GM19035 (cell line): Measurements from ENCODE around the gene GXYLT1.
"Not testable (repeated sequence)": the region's sequence is repeated elsewhere in the genome, so short reads cannot be mapped to it uniquely, and the experiment has no call there.

Experiments
- ATAC-seq: cut with Tn5 transposase; IDR thresholded peaks from one replicate; pipeline ENCODE4 v1.9.1; 2021; ENCODE audit not compliant: unreplicated experiment

GXYLT1 gene

DNA sequence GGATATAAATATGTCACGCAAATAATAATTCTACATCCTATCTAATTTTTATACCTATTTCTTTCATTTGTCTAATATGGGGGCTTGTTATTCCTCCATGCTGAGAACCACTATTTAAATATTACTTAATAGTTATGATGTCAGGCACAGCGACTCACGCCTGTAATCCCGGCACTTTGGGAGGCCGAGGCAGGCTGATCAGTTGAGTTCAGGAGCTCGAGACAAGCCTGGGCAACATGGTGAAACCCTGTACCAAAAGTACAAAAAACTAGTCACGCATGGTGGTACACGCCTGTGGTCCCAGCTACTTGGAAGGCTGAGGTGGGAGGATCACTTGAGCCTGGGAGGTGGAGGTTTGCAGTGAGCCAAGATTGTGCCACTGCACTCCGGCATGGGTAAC is 45.2 kb downstream of the GXYLT1 start:
- ATAC-seq = no peak

DNA sequence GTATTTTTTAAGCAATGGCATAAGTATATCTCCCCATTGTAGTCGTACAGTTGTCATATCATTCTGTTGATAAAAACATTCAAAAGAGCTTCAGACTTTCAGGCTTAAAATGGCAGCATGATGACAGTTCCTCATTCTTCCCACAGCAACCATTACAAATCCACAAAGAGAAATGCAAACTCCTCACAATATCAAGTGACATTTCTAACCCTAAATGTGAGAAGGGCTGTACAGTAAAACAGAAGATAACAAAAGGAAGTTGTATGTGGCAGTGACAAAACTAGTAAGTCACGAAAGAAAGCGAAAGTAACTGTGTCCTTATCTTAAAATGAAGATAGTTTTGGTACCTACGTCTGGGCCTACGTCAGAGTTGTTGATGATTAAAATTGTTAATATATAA is 46.7 kb downstream of the GXYLT1 start:
- peak; percentile 94 for ATAC-seq

DNA sequence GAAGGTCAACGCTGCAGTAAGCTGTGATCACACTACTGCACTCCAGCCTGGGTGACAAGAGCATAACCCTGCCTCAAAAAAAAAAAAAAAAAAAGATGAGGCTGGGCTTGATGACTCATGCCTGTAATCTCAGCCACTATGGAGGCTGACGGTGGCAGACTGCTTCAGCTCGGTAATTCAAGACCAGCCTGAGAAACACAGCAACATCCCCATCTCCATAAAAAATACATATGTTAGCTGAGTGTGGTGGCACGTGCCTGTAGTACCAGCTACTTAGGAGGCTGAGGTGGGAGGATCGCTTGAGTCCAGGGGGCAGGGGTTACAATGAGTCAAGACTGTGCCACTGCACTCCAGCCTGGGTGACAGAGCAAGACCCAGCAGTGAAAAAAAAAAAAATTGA is 50.4 kb downstream of the GXYLT1 start:
- no peak for ATAC-seq

DNA sequence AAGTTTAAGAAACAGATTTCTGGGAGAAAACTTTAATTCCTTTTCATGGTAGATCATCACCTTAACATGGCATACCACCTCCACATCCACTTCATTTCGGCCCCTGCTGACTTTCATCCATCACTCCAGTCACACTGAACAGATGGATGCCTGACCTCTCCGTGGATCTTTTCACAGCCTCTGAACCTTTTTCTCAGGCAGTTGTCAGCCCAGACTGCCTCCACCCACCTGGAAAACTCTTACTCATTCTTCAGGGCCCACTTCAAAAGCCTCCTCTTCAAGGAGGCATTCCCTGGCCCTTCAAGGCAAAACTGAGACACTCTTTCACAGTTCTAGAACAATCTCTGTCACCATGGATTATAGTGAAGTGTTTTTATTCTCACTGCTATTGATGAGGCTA is 52.9 kb downstream of the GXYLT1 start:
- no peak for ATAC-seq

DNA sequence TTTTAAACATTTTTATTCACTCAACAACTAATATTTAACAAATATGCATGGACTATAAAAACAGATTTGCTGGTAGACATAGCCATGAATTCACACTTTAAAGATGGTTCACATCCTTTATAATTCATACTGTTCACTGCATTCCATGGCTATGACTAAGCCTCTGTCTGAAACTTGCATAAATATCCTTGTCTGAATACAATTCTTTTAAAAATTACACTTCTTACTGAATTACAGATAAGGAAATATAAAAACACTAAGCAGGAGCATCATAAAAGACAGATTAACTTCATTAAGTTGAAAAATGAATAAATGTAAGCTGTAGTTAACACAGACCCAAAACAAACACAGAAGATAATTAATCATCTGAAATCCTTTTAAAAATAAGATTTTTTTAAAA is 53.8 kb downstream of the GXYLT1 start:
- ATAC-seq = no peak

DNA sequence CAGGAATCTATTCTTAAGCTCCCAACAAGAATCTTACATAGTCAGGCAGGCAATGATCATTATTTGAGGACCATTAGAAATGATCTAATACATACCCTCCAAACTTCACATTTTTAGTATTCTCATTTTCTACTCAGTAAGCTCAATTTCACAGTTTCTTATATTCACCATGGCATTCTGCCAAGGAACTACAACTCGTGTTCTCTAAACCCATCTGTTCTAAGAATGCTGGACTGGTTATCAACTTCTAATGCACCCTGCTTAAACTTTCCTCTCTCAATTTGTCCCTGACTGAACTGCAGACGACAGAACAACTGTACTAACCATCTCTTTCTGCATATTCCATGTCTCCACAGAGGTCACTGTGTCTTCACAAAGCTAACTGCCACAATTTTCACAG is 58.6 kb downstream of the GXYLT1 start:
- no peak for ATAC-seq

DNA sequence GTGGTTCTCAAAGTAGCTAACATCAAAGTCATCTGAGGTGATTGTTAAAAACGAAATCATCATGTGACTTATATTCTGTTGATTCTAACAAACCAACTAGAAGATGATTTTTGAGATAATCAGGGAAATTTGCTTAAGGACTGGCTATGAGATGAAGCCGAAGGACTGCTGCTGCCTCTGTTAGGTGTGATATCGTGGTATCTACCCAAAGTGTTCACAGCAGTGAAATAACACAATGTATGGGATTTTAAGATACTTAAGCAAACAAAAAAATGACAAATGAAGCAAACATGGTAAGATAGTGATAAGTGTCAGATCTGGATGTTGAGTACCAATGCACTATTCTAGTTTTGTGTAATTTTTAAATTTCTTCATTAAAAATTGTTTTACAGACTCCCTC is 59.1 kb downstream of the GXYLT1 start:
- no peak for ATAC-seq

DNA sequence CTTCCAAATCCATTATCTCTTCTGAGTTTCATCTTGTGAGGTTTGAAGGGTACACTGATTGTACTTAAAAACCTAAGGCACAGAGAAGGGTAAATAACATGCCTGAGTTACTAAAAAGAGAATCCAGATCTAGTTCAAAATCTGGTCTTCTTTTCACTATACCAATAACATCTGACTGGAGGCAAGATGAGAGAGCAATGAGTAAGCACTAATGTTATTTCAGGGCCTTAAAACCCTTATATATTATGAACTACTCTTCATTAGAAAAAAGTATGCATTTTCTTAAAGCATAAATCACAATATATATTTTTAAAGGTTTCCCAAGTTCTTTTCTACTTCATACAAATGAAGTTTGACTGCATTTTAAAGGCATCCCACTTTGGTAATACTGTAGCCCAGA is 60.2 kb downstream of the GXYLT1 start:
- ATAC-seq = no peak

DNA sequence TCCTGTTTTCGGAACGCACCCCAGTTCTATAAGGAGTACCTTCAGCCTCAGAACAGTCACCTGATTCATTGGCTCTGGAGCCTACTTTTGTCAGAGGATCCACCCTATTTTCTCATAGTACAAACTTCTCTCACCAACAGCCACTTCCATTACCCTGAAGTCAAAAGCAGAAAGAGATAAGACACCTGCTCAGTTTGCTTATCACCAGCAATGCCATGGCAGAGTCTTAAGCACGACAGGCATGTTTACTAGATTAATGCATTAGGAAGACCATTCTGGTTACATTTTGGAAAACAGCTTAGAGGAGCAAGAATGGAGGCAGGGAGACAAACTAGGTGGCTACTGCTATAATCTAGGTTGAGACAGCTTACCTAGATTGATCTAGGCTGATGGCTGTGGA is 67.7 kb downstream of the GXYLT1 start:
- ATAC-seq = no peak

DNA sequence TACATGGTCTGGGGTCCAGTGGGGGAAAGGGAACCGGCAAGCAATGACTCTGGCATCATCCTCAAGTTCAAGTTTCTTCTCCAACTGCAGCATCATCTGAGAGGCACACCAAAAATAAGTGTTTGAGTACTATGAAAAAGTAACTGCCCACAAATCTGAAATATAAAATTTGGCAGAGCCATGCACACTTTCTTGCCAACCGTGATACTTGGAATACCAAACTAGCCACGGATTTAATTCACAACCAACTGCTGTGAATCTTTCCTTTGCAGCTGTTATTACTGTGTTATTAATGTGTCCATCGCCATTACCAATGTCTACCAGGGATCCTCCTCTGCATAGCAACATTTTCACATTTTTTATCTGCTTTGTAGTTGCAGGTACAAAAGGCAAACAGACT is 74.6 kb downstream of the GXYLT1 start:
- no peak for ATAC-seq

DNA sequence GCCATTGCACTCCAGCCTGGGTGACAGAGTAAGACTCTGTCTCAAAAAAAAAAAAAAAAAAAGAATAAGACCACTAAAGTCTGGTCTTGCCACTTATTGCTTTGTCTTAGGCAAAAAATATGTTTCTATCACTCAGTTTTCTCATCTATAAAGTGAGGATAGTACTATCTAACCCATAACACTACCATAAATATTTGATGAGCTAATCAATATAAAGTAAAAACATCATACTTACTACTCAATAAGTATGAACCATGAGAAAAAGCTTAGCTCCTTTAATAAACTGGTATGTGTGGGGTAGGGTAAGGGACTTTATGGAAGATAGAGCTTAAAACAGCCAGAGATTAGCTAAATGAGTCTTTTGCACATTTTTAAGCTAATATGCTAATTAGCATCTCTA is 85.5 kb downstream of the GXYLT1 start:
- ATAC-seq = no peak

DNA sequence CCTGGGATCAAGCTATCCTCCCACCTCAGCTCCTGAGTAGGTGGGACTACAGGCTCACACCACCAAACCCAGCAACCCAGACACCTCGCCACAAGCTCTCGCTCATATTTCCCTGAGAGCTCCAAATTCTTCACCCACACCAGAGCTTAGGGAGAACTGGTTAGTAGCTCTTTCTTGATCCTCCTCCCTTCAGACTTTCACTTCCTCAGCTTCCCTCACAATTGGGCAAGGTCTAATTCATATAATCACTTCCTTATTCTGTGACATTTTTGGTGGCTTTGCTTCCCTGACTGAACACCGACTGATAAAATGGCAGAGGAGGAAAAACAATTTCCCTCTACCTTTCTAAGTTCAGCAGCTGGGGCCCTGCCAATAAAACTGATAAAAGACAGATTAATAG is 88.5 kb downstream of the GXYLT1 start:
- no peak for ATAC-seq

DNA sequence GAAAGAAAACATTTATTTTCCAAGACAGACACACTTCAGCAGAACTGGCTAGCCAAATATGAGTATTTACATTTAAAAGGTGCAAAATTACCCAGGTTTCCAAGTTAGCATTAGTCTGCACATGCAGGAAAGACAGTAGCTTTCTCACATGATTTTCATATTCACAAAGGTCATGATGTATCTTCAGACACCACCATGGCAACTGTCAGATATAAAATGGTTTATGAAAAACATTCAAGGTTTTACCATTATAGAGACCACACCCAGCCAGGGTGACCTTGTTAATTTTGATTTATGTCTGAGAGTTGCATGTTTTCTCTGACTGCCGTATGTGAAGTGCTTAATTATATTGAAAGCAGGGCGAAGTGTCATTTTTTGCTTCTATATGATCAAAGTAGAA is 91.2 kb downstream of the GXYLT1 start:
- ATAC-seq = no peak

DNA sequence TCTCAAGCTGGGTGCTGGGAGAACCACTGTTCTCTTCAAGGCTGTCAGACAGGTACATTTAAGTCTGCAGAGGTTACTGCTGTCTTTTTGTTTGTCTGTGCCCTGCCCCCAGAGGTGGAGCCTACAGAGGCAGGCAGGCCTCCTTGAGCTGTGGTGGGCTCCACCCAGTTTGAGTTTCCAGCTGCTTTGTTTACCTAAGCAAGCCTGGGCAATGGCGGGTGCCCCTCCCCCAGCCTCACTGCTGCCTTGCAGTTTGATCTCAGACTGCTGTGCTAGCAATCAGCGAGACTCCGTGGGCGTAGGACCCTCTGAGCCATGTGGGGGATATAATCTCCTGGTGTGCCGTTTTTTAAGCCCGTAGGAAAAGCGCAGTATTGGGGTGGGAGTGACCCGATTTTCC is 95.7 kb downstream of the GXYLT1 start:
- ATAC-seq = not testable (repeated sequence)

DNA sequence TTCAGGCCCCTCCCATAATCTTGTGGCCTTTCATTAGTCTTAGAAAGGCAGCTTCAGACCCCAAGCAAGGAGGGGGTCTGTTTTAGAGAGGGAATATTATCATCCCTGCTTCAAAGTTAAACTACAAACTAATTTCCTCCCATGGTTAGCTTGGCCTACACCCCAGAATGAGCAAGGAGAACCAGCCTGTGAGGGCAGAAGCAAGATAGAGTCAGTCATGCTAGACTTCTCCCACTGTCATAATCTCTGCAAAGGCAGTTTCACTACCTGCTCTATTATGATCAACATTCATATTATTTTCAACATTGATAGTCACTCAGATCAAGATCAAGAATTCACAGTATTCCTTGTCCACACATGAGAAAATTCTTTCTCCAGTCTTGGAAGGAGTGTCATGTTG is 105.1 kb downstream of the GXYLT1 start:
- no peak for ATAC-seq

DNA sequence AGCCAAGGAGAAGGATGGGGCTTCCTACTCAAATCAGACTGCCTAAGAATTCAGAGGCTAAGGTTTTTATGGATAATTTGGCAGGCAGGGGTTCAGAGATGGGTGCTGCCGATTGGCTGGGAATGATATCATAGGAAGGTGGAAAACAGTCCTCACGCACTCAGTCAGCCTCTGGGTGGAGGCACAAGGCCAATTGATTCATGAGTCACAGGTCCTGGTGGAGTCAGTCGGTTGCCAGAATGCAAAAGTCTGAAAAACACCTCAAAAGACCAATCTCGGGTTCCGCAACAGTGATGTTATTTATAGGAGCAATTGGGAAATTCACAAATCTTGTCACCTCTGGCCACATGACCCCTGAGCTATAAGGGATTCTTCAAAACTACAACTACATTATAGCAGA is 105.5 kb downstream of the GXYLT1 start:
- ATAC-seq = no peak

DNA sequence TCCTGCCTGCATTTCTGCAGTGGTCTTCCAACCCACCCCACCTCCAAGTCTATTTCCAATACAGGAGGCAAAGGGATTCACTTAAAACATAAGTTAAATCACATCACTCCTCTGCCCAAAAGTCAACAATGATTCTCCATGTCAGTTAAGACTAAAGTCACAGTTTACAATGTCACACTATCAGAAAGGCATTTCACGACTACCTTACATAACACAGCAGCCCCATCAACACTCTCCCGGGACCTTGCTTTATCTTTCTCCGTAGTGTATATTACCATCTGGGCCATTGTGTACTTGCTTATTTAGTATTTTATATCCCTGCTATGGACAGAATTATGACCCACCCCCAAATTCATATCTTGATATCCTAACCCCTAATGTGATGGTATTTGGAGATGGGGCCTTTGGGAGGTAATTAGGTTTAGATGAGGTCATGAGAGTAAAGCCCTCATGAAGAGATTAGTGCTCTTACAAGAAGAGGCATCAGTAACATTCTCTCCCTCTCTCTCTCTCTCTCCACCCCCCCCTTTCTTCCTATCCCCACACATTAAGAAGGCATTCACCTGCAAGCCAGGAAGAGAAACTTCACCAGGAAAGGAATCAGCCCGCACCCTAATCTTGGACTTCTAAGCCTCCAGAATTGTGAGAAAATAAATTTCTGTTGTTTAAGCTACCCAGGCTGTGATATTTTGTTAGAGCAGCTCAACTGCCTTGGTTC is 112.7 kb downstream of the GXYLT1 start:
- no peak for ATAC-seq
